ENCODE measurements around the gene LAPTM5.
A peak's percentile ranks its signal among the peaks of the same experiment; 100 is the strongest.

Gene LAPTM5

GRCh38 chr1:30727824-30728223, 29.8 kb downstream of the LAPTM5 start:
- no peak for DNase-seq

- DNase-seq = no peak
Observed at GRCh38 chr1:30726773-30727684, 30.5 kb downstream of the LAPTM5 start.

GRCh38 chr1:30726236-30726635, 31.3 kb downstream of the LAPTM5 start:
- no peak for DNase-seq

GRCh38 chr1:30725450-30726095, 32.0 kb downstream of the LAPTM5 start:
- DNase-seq = no peak

- DNase-seq = no peak
Observed at GRCh38 chr1:30724655-30725421, 32.7 kb downstream of the LAPTM5 start.

GRCh38 chr1:30724175-30724574, 33.4 kb downstream of the LAPTM5 start:
- no peak for DNase-seq

GRCh38 chr1:30723331-30723755, 34.2 kb downstream of the LAPTM5 start, which contains the start of gene MATN1:
TSS of gene MATN1 (minus strand) at chr1:30723585. CDS start at chr1:30723551, 34 bp downstream.
- DNase-seq = no peak

- no peak for DNase-seq
Observed at GRCh38 chr1:30721812-30722537, 35.6 kb downstream of the LAPTM5 start.

GRCh38 chr1:30721341-30721793, 36.2 kb downstream of the LAPTM5 start:
- DNase-seq = no peak

GRCh38 chr1:30720271-30721223, 37.0 kb downstream of the LAPTM5 start:
- DNase-seq = no peak

- DNase-seq = no peak
Observed at GRCh38 chr1:30719406-30720270, 37.9 kb downstream of the LAPTM5 start.

- DNase-seq = peak; percentile 86
Observed at GRCh38 chr1:30718636-30719405, 38.8 kb downstream of the LAPTM5 start.

- DNase-seq = peak; percentile 100
Observed at GRCh38 chr1:30718091-30718635, 39.4 kb downstream of the LAPTM5 start.

GRCh38 chr1:30716646-30717045, 40.9 kb downstream of the LAPTM5 start:
- DNase-seq = no peak

- no peak for DNase-seq
Observed at GRCh38 chr1:30715886-30716285, 41.7 kb downstream of the LAPTM5 start.

- DNase-seq = peak; percentile 61
Observed at GRCh38 chr1:30715216-30715615, 42.4 kb downstream of the LAPTM5 start.

- no peak for DNase-seq
Observed at GRCh38 chr1:30714536-30715090, 43.0 kb downstream of the LAPTM5 start.

- no peak for DNase-seq
Observed at GRCh38 chr1:30714025-30714424, 43.5 kb downstream of the LAPTM5 start.

GRCh38 chr1:30713311-30713710, 44.3 kb downstream of the LAPTM5 start:
- no peak for DNase-seq
